Erythroblast (primary cell): ENCODE results near the gene ALKBH1.

Source experiments
- GATA1 ChIP-seq: IDR thresholded peaks from 2 replicates; pipeline ENCODE4 v1.6.1; 2011; ENCODE audit warnings: low read depth, mild to moderate bottlenecking, control low read depth, low read length, moderate library complexity
- POLR2A ChIP-seq: IDR thresholded peaks from 2 replicates; pipeline ENCODE4 v1.6.1; 2011; ENCODE audit warnings: mild to moderate bottlenecking, low read length

DNA sequence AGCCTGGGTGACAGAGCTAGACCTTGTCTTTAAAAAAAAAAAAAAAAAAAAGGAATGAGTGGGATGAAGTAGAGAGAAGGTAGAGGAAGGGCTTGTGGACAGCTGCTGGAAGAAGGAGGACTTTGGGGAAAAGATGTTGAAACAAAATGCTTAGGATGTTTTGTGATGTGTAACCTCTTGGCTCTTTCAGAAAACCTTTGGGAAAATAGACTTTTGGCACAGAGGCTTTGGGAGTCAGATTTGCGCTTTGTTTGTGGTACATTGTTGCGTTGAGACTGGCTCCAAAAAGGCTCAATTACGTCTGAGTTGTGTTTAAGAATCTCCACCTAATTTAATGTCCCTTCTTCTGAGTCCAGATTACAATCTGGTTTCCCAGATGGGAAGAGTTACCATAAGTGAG, 58.5 kb downstream of the ALKBH1 start:
- TF ChIP-seq POLR2A: no peak
- TF ChIP-seq GATA1: no peak
